Measurements from ENCODE around the gene TXLNA. TPM values are rescaled to one million over a fixed set of nuclear protein-coding genes. Genes with fewer than 3 reads are reported as not detected.

The TXLNA gene
- total and polyA plus RNA-seq, 7 donors, result 8.0 to 21.5 (median 15.7) TPM

GRCh38 chr1:32204943-32205361 lies 25.5 kb downstream of the TXLNA start:
- ATAC-seq (no peak), DNase-seq (no peak)
- H3K27ac ChIP-seq, result peak overlapping the region; percentile 53
- H3K27me3 ChIP-seq (ENCODE audit: insufficient read depth in 3 of 3, low read length in 2 of 3), result no peaks in the 10 kb centered on the region
- H3K36me3 ChIP-seq (ENCODE audit: insufficient read depth in 1 of 2, low read depth in 1 of 2), result peaks cover 0 to 10% of the 10 kb centered on the region in 2 donors
- WGBS, 3 donors, result 32 to 39% (median 35%) methylated on average over 26 of the region's 26 CpGs
- no peak for TF ChIP-seq CTCF (IDR thresholded peaks at IDR 0.05)
- intact Hi-C loops (cut with DNase I), result no loop called here
- no peaks in the 10 kb centered on the region for H3K9me3 ChIP-seq
- peaks cover 25% of the 10 kb centered on the region for H3K4me1 ChIP-seq
- H3K4me3 ChIP-seq, result peak overlapping the region; percentile 85

GRCh38 chr1:32205401-32206370 lies 26.2 kb downstream of the TXLNA start, which contains the start of gene IQCC:
TSS of gene IQCC (plus strand) at chr1:32205671. CDS start at chr1:32205682, 11 bp downstream.
- intact Hi-C loops (cut with DNase I), result no loop called here
- WGBS, 3 donors, result 2% methylated on average over 67 to 77 of the region's 77 CpGs
- Histone ChIP-seq H3K27me3 (ENCODE audit: insufficient read depth in 3 of 3, low read length in 2 of 3) (no peaks in the 10 kb centered on the region), H3K27ac (peak within 1 kb of the TSS; percentile 53), H3K36me3 (ENCODE audit: insufficient read depth in 1 of 2, low read depth in 1 of 2) (peaks cover 0 to 10% of the 10 kb centered on the region in 2 donors), H3K9me3 (no peaks in the 10 kb centered on the region), H3K4me3 (peak within 1 kb of the TSS; percentile 85), H3K4me1 (peaks cover 24% of the 10 kb centered on the region)
- DNase-seq (peak; percentile 87 to 93), ATAC-seq (peak; percentile 75 to 85 (median 78))
- TF ChIP-seq CTCF (IDR thresholded peaks at IDR 0.05), result no peak

- peaks cover 0 to 10% of the 10 kb centered on the region in 2 donors for H3K36me3 ChIP-seq (ENCODE audit: insufficient read depth in 1 of 2, low read depth in 1 of 2)
- H3K4me3 ChIP-seq, result no peak overlapping the region
- H3K4me1 ChIP-seq, result peaks cover 13% of the 10 kb centered on the region
- WGBS, 3 donors, result 72 to 77% (median 75%) methylated on average over 6 of the region's 6 CpGs
- no peak for ATAC-seq
- no peak overlapping the region for H3K27ac ChIP-seq
- H3K9me3 ChIP-seq, result no peaks in the 10 kb centered on the region
- no peak for DNase-seq
- intact Hi-C loops (cut with DNase I), result no loop called here
- TF ChIP-seq CTCF (IDR thresholded peaks at IDR 0.05), result no peak
- no peaks in the 10 kb centered on the region for H3K27me3 ChIP-seq (ENCODE audit: insufficient read depth in 3 of 3, low read length in 2 of 3)
These were observed 29.0 kb downstream of the TXLNA start for GRCh38 chr1:32208469-32208868.

- TF ChIP-seq CTCF (IDR thresholded peaks at IDR 0.05), result no peak
- Histone ChIP-seq H3K36me3 (ENCODE audit: insufficient read depth in 1 of 2, low read depth in 1 of 2) (peaks cover 0 to 8% of the 10 kb centered on the region in 2 donors), H3K9me3 (no peaks in the 10 kb centered on the region), H3K4me1 (peaks cover 13% of the 10 kb centered on the region), H3K4me3 (no peak within 1 kb of the TSS), H3K27ac (no peak within 1 kb of the TSS), H3K27me3 (ENCODE audit: insufficient read depth in 3 of 3, low read length in 2 of 3) (no peaks in the 10 kb centered on the region)
- ATAC-seq (peak; percentile 11 to 65 (median 36)), DNase-seq (peak in 1 of 2 donors; percentile 60)
- intact Hi-C loops (cut with DNase I), result no loop called here
- WGBS, 3 donors, result 28 to 41% (median 33%) methylated on average over 5 of the region's 5 CpGs
These were observed 29.4 kb downstream of the TXLNA start, which contains the start of gene DCDC2B for GRCh38 chr1:32208891-32209328. TSS of gene DCDC2B (plus strand) at chr1:32209089. CDS start at chr1:32209094, 5 bp downstream.

All from psoas muscle (tissue), 8 donors.